Measurements from ENCODE around the gene ZBTB5. TPM values are rescaled to one million over a fixed set of nuclear protein-coding genes. Genes with fewer than 3 reads are reported as not detected.

Gene ZBTB5
- total RNA-seq, 2 donors from 2014 or later, result 12.5 to 19.4 TPM

DNA sequence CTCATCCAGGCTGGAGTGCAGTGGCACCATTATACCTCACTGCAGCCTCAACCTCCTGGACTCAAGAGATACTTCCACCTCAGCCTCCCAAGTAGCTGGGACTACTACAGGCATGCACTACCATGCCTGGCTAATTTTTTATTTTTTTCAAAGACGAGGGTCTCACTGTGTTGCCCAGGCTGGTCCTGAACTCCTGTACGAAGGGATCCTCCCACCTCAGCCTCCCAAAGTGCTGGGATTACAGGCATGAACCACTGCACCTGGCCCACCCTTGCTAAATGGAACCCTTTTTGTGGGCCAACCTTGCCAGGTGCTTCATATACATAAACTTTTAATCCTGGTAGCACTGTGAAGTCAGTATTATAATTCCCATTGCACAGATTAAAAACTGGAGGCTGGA, 41.7 kb downstream of the ZBTB5 start:
- peak overlapping the region; percentile 93 for H3K4me3 Mint-ChIP-seq
- TF ChIP-seq, protein P1, sequence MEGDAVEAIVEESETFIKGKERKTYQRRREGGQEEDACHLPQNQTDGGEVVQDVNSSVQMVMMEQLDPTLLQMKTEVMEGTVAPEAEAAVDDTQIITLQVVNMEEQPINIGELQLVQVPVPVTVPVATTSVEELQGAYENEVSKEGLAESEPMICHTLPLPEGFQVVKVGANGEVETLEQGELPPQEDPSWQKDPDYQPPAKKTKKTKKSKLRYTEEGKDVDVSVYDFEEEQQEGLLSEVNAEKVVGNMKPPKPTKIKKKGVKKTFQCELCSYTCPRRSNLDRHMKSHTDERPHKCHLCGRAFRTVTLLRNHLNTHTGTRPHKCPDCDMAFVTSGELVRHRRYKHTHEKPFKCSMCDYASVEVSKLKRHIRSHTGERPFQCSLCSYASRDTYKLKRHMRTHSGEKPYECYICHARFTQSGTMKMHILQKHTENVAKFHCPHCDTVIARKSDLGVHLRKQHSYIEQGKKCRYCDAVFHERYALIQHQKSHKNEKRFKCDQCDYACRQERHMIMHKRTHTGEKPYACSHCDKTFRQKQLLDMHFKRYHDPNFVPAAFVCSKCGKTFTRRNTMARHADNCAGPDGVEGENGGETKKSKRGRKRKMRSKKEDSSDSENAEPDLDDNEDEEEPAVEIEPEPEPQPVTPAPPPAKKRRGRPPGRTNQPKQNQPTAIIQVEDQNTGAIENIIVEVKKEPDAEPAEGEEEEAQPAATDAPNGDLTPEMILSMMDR (conservative IDR thresholded peaks at IDR 0.05), result no peak
- H3K27ac Mint-ChIP-seq, result no peak overlapping the region
- no peaks in the 10 kb centered on the region for H3K9me3 ChIP-seq (ENCODE audit: control insufficient read depth, low read length)
- H3K27me3 ChIP-seq (ENCODE audit: control insufficient read depth, insufficient read depth, low read length, poor library complexity, severe bottlenecking), result no peaks in the 10 kb centered on the region
- H3K27ac ChIP-seq (ENCODE audit: low read depth, low read length), result no peak overlapping the region
- H3K4me1 ChIP-seq (ENCODE audit: control insufficient read depth, insufficient read depth, low read length), result no peaks in the 10 kb centered on the region
- H3K4me1 Mint-ChIP-seq, result peaks cover 6% of the 10 kb centered on the region
- no peaks in the 10 kb centered on the region for H3K9me3 Mint-ChIP-seq
- peak overlapping the region; percentile 89 for H3K4me3 ChIP-seq (ENCODE audit: low read length)
- H3K9ac ChIP-seq (ENCODE audit: extremely low read depth, low read length, poor library complexity, severe bottlenecking), result peak overlapping the region; percentile 84
- peaks cover 24% of the 10 kb centered on the region for H3K36me3 Mint-ChIP-seq (ENCODE audit: low read depth)
- H3K27me3 Mint-ChIP-seq (ENCODE audit: insufficient read depth), result no peaks in the 10 kb centered on the region
- H3K36me3 ChIP-seq (ENCODE audit: control insufficient read depth, insufficient read depth, low read length), result peaks cover 33% of the 10 kb centered on the region
- DNase-seq, result no peak
- WGBS, 2 experiments (ENCODE audit: insufficient coverage in 1 of 2, insufficient read length in 1 of 2), result 89% methylated on average over 2 of the region's 2 CpGs

DNA sequence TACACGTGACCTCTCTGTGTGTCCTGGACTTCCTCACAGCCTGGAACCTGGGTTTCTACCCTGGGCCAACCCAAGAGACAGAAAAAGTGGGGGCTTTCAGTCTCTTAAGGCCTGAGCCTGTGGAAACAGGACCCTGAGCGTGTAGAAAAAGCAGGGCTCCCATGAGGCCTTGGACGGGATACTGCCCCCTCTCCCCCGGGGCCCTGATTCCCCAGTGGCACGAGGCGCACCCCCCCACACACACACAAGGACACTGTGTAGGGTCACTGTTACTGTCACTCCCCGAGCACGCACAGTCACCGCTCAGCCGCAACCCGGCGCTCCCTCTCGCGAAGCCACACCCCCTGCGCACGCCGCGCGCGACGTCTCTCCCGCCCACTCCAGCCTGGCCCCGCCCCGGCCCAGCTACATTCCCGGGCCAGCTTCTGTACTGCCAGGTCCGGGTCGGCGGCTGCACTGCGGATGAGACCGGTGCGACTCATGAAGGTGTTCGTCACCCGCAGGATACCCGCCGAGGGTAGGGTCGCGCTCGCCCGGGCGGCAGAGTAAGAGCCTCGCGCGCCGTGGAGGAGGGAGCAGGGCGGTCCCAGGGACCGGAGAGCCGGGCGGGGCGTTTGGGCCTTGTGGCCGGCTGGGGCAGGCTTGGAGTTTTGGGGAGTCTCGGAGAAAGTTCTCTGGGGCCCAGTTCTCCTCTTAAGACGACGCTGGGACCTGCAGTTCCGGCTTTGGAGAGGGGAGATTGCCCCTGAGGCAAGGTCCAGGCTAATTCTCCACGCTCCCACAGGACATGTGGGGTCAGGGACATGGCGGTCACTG, 42.8 kb downstream of the ZBTB5 start, which contains the start of gene GRHPR:
TSS of gene GRHPR (plus strand) at position 408 of the 816 bp plus-strand sequence. CDS start at position 463, 55 bp downstream.
- peaks cover 16% of the 10 kb centered on the region for H3K36me3 Mint-ChIP-seq (ENCODE audit: low read depth)
- no peaks in the 10 kb centered on the region for H3K27me3 Mint-ChIP-seq (ENCODE audit: insufficient read depth)
- peak; percentile 92 for DNase-seq
- Histone ChIP-seq H3K27me3 (ENCODE audit: control insufficient read depth, insufficient read depth, low read length, poor library complexity, severe bottlenecking) (no peaks in the 10 kb centered on the region), H3K36me3 (ENCODE audit: control insufficient read depth, insufficient read depth, low read length) (peaks cover 25% of the 10 kb centered on the region), H3K4me1 (ENCODE audit: control insufficient read depth, insufficient read depth, low read length) (no peaks in the 10 kb centered on the region), H3K9me3 (ENCODE audit: control insufficient read depth, low read length) (no peaks in the 10 kb centered on the region), H3K4me3 (ENCODE audit: low read length) (peak within 1 kb of the TSS; percentile 89), H3K27ac (ENCODE audit: low read depth, low read length) (no peak within 1 kb of the TSS), H3K9ac (ENCODE audit: extremely low read depth, low read length, poor library complexity, severe bottlenecking) (peak within 1 kb of the TSS; percentile 84)
- no peaks in the 10 kb centered on the region for H3K9me3 Mint-ChIP-seq
- WGBS, 2 experiments (ENCODE audit: insufficient coverage in 1 of 2, insufficient read length in 1 of 2), result 1 to 3% methylated on average over 5 to 56 of the region's 56 CpGs
- H3K27ac Mint-ChIP-seq, result peak within 1 kb of the TSS; percentile 95
- peak within 1 kb of the TSS; percentile 93 for H3K4me3 Mint-ChIP-seq
- H3K4me1 Mint-ChIP-seq, result peaks cover 6% of the 10 kb centered on the region
- TF ChIP-seq, protein P1 (conservative IDR thresholded peaks at IDR 0.05), result no peak

DNA sequence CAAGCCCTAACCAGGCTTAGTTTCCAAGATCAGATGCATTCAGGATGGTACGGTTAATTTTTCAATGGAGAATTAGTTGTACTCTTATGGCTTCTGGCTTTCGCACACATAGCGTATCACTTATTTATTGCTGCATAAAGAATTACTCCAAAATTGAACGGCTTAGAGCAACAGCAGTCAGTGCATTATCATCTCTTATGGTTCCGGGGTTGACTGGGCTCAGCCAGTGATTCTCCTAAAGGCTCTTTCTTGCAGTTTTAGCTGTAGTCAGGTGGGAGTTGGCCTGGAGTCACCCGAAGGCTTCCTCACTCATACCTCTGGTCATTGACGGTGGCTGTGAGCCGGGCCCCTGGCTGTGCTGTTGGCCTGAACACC, 43.3 kb downstream of the ZBTB5 start:
- H3K9me3 Mint-ChIP-seq, result no peaks in the 10 kb centered on the region
- WGBS, 2 experiments (ENCODE audit: insufficient coverage in 1 of 2, insufficient read length in 1 of 2), result 75 to 78% methylated on average over 6 to 8 of the region's 8 CpGs
- peaks cover 10% of the 10 kb centered on the region for H3K36me3 Mint-ChIP-seq (ENCODE audit: low read depth)
- peak overlapping the region; percentile 95 for H3K27ac Mint-ChIP-seq
- H3K27me3 Mint-ChIP-seq (ENCODE audit: insufficient read depth), result no peaks in the 10 kb centered on the region
- DNase-seq, result no peak
- Histone ChIP-seq H3K27me3 (ENCODE audit: control insufficient read depth, insufficient read depth, low read length, poor library complexity, severe bottlenecking) (no peaks in the 10 kb centered on the region), H3K9me3 (ENCODE audit: control insufficient read depth, low read length) (no peaks in the 10 kb centered on the region), H3K36me3 (ENCODE audit: control insufficient read depth, insufficient read depth, low read length) (peaks cover 21% of the 10 kb centered on the region), H3K9ac (ENCODE audit: extremely low read depth, low read length, poor library complexity, severe bottlenecking) (peak overlapping the region; percentile 84), H3K4me3 (ENCODE audit: low read length) (peak overlapping the region; percentile 89), H3K4me1 (ENCODE audit: control insufficient read depth, insufficient read depth, low read length) (no peaks in the 10 kb centered on the region), H3K27ac (ENCODE audit: low read depth, low read length) (no peak overlapping the region)
- peaks cover 6% of the 10 kb centered on the region for H3K4me1 Mint-ChIP-seq
- TF ChIP-seq, protein P1 (conservative IDR thresholded peaks at IDR 0.05), result no peak
- peak overlapping the region; percentile 93 for H3K4me3 Mint-ChIP-seq

All from endodermal cell (in vitro differentiated cells).